GM12801 (cell line): ENCODE data around the gene LRRC49.

ENCODE experiments used
- TF ChIP-seq, protein P1 (sequence below): IDR thresholded peaks from one replicate; pipeline ENCODE4 v1.5.1; 2011; ENCODE audit warnings: control low read depth; ENCODE audit not compliant: insufficient read length; ENCODE audit errors: extremely low read depth

The LRRC49 gene

DNA sequence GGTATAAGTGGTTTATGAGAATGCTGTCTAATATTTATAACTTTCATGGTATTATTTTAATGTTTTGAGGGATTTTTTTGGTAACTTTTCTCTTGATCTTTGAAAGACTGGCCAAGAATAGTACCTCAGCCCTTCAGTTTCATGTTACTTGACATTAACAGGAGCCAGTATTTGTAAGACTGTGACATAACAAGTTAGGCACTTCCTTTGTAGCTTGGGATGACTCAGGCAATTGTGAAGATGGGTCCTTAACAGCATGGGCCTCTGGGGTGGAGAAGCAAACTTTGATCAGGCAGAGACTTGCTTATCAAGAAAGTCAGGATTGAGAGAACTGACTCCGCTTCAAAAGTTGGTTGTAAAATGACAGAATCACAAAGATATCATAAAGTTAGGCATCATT, 9.5 kb downstream of the LRRC49 start:
- TF ChIP-seq, protein P1, sequence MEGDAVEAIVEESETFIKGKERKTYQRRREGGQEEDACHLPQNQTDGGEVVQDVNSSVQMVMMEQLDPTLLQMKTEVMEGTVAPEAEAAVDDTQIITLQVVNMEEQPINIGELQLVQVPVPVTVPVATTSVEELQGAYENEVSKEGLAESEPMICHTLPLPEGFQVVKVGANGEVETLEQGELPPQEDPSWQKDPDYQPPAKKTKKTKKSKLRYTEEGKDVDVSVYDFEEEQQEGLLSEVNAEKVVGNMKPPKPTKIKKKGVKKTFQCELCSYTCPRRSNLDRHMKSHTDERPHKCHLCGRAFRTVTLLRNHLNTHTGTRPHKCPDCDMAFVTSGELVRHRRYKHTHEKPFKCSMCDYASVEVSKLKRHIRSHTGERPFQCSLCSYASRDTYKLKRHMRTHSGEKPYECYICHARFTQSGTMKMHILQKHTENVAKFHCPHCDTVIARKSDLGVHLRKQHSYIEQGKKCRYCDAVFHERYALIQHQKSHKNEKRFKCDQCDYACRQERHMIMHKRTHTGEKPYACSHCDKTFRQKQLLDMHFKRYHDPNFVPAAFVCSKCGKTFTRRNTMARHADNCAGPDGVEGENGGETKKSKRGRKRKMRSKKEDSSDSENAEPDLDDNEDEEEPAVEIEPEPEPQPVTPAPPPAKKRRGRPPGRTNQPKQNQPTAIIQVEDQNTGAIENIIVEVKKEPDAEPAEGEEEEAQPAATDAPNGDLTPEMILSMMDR = no peak

DNA sequence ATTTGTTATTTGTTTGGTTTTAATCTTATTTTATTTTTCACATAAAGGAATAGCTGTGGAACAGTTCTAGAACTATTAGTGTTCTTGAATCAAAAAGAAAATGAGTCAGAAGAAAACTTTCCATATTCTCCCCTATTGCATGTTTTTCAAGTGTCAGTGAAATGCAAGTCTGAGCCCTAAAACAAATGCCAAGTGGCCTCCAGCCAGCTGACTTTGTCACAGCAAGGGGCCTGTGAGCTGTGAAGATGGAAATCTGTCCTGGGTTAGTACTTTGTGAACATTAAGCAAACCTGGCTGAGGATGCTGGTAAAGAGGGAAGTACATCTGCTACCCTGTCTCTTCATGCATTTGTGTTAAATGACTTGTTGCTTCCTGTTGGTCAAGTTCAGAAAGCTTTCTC, 14.2 kb downstream of the LRRC49 start:
- TF ChIP-seq, protein P1 = no peak

DNA sequence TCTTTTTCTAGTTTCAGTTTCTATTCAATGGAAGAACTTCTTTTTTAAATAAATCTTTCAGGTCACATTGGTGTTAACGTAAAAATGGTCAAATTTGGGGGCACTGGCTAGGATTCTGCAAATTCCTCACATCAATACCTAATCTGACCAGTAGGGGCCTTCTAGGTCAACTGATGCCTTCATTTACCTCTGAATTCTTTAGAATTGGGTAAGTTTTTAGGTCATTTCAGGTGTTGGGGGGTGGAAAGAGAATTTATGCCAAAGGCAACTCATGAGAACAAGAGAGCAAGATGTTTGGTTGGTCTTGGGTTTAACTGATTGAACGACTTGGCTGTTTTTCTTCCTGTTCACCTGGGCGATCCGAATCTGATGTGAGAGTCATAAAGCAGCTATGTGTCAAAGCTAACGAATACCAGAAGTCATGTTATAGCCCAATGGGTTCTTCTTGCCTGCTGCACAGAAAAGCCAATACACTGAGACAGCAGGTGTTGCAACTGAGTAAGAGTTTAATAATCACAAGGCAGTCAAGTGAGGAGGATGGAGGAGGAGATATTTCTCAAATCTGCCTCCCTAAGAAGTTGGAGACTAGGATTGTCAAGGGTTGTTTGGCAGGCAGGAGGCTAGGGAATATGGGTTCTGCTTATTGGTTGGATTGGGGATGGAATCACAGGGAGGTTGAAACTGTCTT, 15.3 kb downstream of the LRRC49 start:
- TF ChIP-seq, protein P1 = no peak

DNA sequence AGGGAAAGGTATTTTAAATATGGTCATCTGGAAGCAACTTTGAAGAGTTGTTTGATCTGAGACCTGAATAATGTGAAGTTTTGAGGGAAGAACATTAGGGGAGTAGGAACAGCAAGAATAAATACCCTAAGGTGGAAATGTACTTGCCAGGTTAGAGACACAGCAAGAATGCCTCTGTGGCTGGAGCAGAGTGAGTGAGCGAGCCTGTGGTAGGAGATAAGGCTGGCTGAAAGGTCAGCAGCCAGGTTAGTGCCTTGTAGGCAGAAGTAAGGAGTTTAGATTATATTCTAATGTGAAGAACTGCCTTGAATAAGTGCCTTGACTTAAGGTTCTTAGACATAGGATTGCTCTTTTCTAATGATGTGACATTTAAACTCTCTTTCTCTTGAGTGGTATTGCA, 18.3 kb downstream of the LRRC49 start:
- TF ChIP-seq, protein P1 = no peak

DNA sequence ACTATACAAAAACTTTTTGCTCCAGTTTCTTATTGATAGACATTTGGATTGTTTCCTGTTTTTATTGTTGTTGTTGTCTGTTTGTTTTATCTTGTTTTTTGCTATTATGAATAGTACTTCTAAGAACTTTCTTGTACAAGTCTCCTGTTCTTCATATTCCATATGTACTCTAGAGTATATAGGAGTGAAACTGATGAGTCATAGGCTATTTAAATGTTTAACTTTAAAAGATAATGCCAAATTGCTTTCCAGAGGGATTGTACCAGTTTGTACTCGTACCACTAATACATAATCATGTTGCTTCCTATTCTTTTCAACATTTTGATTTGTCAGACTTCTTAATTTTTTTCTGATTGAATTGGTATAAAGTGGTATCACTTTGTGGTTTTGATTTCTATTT, 19.6 kb downstream of the LRRC49 start:
- TF ChIP-seq, protein P1 = no peak

DNA sequence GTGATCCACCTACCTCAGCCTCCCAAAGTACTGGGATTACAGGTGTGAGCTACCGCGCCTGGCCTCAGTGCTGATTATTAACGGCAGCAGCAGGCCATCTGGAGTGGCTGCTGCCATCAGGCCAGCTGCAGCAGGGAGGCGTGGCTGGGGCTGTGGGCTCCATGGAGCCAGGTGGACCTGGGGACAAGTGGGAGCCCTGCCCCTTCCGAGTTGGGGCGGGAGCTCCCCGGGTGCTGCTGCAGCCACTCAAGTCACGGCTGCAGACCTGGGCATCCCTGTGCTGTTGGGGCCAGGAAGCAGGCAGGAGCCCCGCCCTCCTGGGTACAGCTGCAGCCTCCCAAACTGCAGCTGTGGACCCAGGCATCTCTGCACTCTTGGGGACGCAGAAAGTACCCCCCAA, 23.9 kb downstream of the LRRC49 start:
- TF ChIP-seq, protein P1 = no peak

DNA sequence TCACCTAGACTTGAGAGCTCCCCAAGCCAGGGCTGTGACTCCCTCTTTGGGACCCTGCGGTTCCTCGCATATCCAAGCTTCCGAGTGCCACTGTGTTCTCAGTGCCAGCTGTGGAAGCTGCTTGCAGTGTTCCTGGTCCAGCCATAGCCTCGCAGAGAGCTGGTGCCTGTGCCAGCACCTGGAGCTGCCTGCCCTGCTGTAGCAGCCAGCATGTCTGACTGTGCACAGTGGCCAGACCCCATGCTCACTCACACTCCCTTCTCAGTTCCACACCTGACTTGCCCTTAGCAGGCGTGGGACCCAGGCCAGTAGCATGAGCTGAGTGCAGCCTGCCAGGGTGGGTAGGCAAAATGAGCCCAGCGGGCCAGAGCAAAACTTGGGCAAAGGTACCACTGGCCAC, 25.3 kb downstream of the LRRC49 start:
- TF ChIP-seq, protein P1 = no peak
